Suprapubic skin (tissue), 4 donors: Measurements from ENCODE around the gene FHOD3. TPM values are rescaled to one million over a fixed set of nuclear protein-coding genes. Genes with fewer than 3 reads are reported as not detected.

Experiments
- DNase-seq, 2 donors: peaks; one replicate each; pipeline ENCODE4 v3.0.0-alpha.2; 2019; ENCODE audit warnings: low spot score in 2 of 2
- H3K27ac ChIP-seq: fragments of 200-600 bp; sonication (generic); one replicate; pipeline ENCODE4 v1.5.1; 2019
- H3K27me3 ChIP-seq: fragments of 200-600 bp; sonication (generic); one replicate; pipeline ENCODE4 v1.5.1; 2019
- H3K36me3 ChIP-seq: fragments of 200-600 bp; sonication (generic); one replicate; pipeline ENCODE4 v1.5.1; 2019
- H3K4me1 ChIP-seq: fragments of 200-600 bp; sonication (generic); one replicate; pipeline ENCODE4 v1.5.1; 2019
- H3K4me3 ChIP-seq: fragments of 200-600 bp; sonication (generic); one replicate; pipeline ENCODE4 v1.5.1; 2019; ENCODE audit warnings: mild to moderate bottlenecking
- H3K9me3 ChIP-seq: fragments of 200-600 bp; sonication (generic); one replicate; pipeline ENCODE4 v1.5.1; 2019
- EP300 ChIP-seq: sonication (generic); formaldehyde crosslinking; IDR thresholded peaks from one replicate; pipeline ENCODE4 v1.6.1; 2017; ENCODE audit warnings: antibody characterized with exemption
- POLR2A ChIP-seq, 2 donors: fragments of 450-650 bp; IDR thresholded peaks; one replicate each; pipeline ENCODE4 v1.6.1; 2017; ENCODE audit warnings: antibody characterized with exemption in 2 of 2, mild to moderate bottlenecking in 2 of 2, moderate library complexity in 2 of 2
- POLR2AphosphoS5 ChIP-seq, 3 donors: sonication (generic); formaldehyde crosslinking; IDR thresholded peaks; one replicate each; pipeline ENCODE4 v1.6.1; 2017; ENCODE audit warnings: antibody characterized with exemption in 3 of 3
- WGBS: methylation state at CpG from one replicate; pipeline ENCODE4 v1.1.5; 2018; 5-methylcytosine and 5-hydroxymethylcytosine counted together
- total RNA-seq, 4 donors: library from RNA; depleted of rRNA; stranded (reverse); fragments of >200 nt; gene quantifications; one replicate each; pipeline ENCODE4 v1.1.0, GENCODE V29; 2016
- TF ChIP-seq, protein P1 (sequence below), 2 donors: fragments of 200-600 bp in 1 of 2; fragments of 450-650 bp in 1 of 2; sonication (generic) in 1 of 2; IDR thresholded peaks; one replicate each; pipeline ENCODE4 v1.5.1; 2016 to 2019; ENCODE audit warnings: antibody characterized with exemption in 2 of 2, mild to moderate bottlenecking in 1 of 2, moderate library complexity in 1 of 2

FHOD3 gene
- total RNA-seq, 4 donors from 2014 or later: 5.8 to 18.7 (median 15.5) TPM

DNA sequence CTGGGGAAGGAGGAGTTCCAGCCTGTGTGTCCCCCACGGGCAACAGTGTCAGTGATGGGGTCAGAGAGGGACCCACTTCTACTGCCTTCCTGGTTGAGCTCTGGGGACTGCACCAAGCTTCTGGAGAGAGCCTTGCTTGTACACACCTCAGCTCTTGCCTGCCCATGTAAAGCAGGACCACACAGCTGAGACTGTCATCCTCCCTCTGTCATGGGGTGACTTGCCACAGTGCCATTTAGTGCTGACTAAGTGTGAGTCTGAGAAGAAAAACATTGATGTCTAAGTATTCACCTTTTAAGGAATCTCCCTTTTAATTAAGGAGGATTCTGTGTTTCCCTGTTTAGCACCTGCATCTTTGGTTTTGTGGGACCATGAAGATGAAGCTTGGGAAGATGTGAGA is 159.1 kb downstream of the FHOD3 start:
- Histone ChIP-seq H3K36me3 (no peaks in the 10 kb centered on the region), H3K9me3 (no peaks in the 10 kb centered on the region), H3K27me3 (no peaks in the 10 kb centered on the region), H3K27ac (no peak overlapping the region), H3K4me3 (no peak overlapping the region), H3K4me1 (peaks cover 14% of the 10 kb centered on the region)
- TF ChIP-seq POLR2A (IDR thresholded peaks at IDR 0.05): no peak
- no peak for TF ChIP-seq EP300
- TF ChIP-seq, protein P1, sequence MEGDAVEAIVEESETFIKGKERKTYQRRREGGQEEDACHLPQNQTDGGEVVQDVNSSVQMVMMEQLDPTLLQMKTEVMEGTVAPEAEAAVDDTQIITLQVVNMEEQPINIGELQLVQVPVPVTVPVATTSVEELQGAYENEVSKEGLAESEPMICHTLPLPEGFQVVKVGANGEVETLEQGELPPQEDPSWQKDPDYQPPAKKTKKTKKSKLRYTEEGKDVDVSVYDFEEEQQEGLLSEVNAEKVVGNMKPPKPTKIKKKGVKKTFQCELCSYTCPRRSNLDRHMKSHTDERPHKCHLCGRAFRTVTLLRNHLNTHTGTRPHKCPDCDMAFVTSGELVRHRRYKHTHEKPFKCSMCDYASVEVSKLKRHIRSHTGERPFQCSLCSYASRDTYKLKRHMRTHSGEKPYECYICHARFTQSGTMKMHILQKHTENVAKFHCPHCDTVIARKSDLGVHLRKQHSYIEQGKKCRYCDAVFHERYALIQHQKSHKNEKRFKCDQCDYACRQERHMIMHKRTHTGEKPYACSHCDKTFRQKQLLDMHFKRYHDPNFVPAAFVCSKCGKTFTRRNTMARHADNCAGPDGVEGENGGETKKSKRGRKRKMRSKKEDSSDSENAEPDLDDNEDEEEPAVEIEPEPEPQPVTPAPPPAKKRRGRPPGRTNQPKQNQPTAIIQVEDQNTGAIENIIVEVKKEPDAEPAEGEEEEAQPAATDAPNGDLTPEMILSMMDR (IDR thresholded peaks at IDR 0.05): no peak
- TF ChIP-seq POLR2AphosphoS5 (IDR thresholded peaks at IDR 0.05): no peak
- no peak for DNase-seq
- WGBS: 87% methylated on average over 1 of the region's 1 CpG

DNA sequence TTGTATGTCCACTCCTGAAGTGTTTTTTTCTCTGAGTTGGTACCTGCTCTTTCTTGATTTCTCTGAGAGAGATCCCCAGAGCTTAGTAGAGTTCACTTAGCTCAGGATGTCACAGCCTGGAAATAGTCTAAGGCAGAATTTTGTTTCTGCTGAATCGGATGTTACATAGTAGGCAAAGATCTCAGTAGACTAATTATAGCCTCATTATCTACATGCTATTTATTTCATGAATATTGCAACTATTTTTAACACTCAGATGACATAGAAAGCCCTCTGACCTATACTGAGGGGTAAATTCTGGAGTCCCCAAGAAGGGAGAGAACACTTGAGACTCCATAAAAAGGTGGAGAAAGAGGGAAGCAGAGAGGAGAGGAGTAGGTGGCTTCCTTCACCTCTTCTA is 160.2 kb downstream of the FHOD3 start:
- H3K36me3 ChIP-seq: no peaks in the 10 kb centered on the region
- H3K27ac ChIP-seq: no peak overlapping the region
- TF ChIP-seq EP300 (no peak), POLR2AphosphoS5 (IDR thresholded peaks at IDR 0.05) (no peak), POLR2A (IDR thresholded peaks at IDR 0.05) (no peak)
- TF ChIP-seq, protein P1 (IDR thresholded peaks at IDR 0.05): no peak
- peaks cover 14% of the 10 kb centered on the region for H3K4me1 ChIP-seq
- H3K9me3 ChIP-seq: no peaks in the 10 kb centered on the region
- no peak overlapping the region for H3K4me3 ChIP-seq
- H3K27me3 ChIP-seq: no peaks in the 10 kb centered on the region
- 64% methylated on average over 1 of the region's 1 CpG for WGBS
- DNase-seq: no peak

GRCh38 chr18:36458306-36458705 is 160.8 kb downstream of the FHOD3 start:
- no peaks in the 10 kb centered on the region for H3K27me3 ChIP-seq
- H3K9me3 ChIP-seq: no peaks in the 10 kb centered on the region
- no peak overlapping the region for H3K27ac ChIP-seq
- DNase-seq: no peak
- TF ChIP-seq POLR2AphosphoS5 (IDR thresholded peaks at IDR 0.05): no peak
- TF ChIP-seq EP300: no peak
- peaks cover 14% of the 10 kb centered on the region for H3K4me1 ChIP-seq
- 74% methylated on average over 1 of the region's 1 CpG for WGBS
- H3K4me3 ChIP-seq: no peak overlapping the region
- no peaks in the 10 kb centered on the region for H3K36me3 ChIP-seq

GRCh38 chr18:36459203-36459602 is 161.7 kb downstream of the FHOD3 start:
- TF ChIP-seq, protein P1 (IDR thresholded peaks at IDR 0.05): no peak
- TF ChIP-seq POLR2AphosphoS5 (IDR thresholded peaks at IDR 0.05): no peak
- no peak for TF ChIP-seq POLR2A (IDR thresholded peaks at IDR 0.05)
- no peak for TF ChIP-seq EP300
- Histone ChIP-seq H3K9me3 (no peaks in the 10 kb centered on the region), H3K27me3 (no peaks in the 10 kb centered on the region), H3K27ac (no peak overlapping the region), H3K36me3 (no peaks in the 10 kb centered on the region), H3K4me3 (no peak overlapping the region), H3K4me1 (peaks cover 8% of the 10 kb centered on the region)
- DNase-seq: no peak
- WGBS: 87% methylated on average over 4 of the region's 4 CpGs

DNA sequence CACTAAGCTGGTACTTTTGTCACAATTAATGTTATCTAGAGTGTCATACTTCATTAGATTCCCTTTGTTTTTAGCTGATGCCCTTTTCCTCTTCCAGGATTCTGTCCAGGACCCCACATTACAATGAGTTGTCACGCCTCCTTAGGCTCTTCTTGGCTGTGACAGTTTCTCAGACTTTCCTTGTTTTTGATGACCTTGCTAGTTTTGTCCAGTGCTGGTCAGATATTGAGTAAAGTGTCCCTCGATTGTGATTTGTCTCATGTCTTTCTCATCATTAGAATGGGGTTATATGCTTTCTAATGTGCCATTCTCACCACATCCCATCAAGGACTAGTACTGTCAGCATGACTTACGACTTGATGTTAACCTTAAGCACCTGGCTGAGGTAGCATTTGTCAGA is 162.3 kb downstream of the FHOD3 start:
- Histone ChIP-seq H3K36me3 (no peaks in the 10 kb centered on the region), H3K9me3 (no peaks in the 10 kb centered on the region), H3K27ac (no peak overlapping the region), H3K4me3 (no peak overlapping the region), H3K4me1 (peaks cover 2% of the 10 kb centered on the region), H3K27me3 (no peaks in the 10 kb centered on the region)
- WGBS: 74% methylated on average over 3 of the region's 3 CpGs
- no peak for DNase-seq
- TF ChIP-seq POLR2AphosphoS5 (IDR thresholded peaks at IDR 0.05) (no peak), POLR2A (IDR thresholded peaks at IDR 0.05) (no peak), EP300 (no peak)
- TF ChIP-seq, protein P1 (IDR thresholded peaks at IDR 0.05): no peak

GRCh38 chr18:36460324-36460850 is 162.9 kb downstream of the FHOD3 start:
- no peak overlapping the region for H3K4me3 ChIP-seq
- no peaks in the 10 kb centered on the region for H3K27me3 ChIP-seq
- DNase-seq: no peak
- 55% methylated on average over 2 of the region's 2 CpGs for WGBS
- TF ChIP-seq POLR2A (IDR thresholded peaks at IDR 0.05) (no peak), POLR2AphosphoS5 (IDR thresholded peaks at IDR 0.05) (no peak), EP300 (no peak)
- TF ChIP-seq, protein P1 (IDR thresholded peaks at IDR 0.05): no peak
- no peaks in the 10 kb centered on the region for H3K36me3 ChIP-seq
- H3K27ac ChIP-seq: no peak overlapping the region
- no peaks in the 10 kb centered on the region for H3K9me3 ChIP-seq
- no peaks in the 10 kb centered on the region for H3K4me1 ChIP-seq
